ENCODE measurements around the gene FBXO5. TPM values are rescaled to one million over a fixed set of nuclear protein-coding genes. Genes with fewer than 3 reads are reported as not detected.

The FBXO5 gene
- total RNA-seq, 3 donors from 2014 or later, result 3.1 to 7.6 (median 5.5) TPM

DNA sequence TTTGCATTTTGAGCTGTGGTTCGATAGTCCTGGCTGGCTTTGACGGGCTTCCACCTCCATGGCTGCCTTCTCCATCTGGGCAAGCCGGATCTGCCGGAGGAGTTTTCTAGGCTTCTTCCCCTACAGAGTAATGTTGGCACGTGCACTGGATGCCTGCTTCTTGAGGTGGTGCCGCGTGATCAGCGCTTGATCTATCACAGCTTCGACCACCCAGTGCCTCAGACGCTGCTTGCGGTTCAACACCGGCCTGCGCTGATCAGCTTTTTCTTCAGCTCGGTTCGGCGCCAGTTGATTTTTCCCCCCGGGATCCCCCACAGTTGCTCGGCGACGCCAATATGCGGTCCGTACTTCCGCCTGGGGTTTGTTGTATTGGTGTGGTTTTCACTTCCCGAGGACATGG lies 23.5 kb downstream of the FBXO5 start:
- ATAC-seq, result no peak
- Histone ChIP-seq H3K36me3 (ENCODE audit: low read depth) (no peaks in the 10 kb centered on the region), H3K9me3 (no peaks in the 10 kb centered on the region), H3K4me3 (no peak overlapping the region), H3K4me1 (ENCODE audit: low read depth) (no peaks in the 10 kb centered on the region)
- no peak for DNase-seq
- intact Hi-C loops (cut with DNase I, micrococcal nuclease), result no loop called here
- TF ChIP-seq, protein P1, sequence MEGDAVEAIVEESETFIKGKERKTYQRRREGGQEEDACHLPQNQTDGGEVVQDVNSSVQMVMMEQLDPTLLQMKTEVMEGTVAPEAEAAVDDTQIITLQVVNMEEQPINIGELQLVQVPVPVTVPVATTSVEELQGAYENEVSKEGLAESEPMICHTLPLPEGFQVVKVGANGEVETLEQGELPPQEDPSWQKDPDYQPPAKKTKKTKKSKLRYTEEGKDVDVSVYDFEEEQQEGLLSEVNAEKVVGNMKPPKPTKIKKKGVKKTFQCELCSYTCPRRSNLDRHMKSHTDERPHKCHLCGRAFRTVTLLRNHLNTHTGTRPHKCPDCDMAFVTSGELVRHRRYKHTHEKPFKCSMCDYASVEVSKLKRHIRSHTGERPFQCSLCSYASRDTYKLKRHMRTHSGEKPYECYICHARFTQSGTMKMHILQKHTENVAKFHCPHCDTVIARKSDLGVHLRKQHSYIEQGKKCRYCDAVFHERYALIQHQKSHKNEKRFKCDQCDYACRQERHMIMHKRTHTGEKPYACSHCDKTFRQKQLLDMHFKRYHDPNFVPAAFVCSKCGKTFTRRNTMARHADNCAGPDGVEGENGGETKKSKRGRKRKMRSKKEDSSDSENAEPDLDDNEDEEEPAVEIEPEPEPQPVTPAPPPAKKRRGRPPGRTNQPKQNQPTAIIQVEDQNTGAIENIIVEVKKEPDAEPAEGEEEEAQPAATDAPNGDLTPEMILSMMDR (IDR thresholded peaks at IDR 0.05), result no peak

- no peak overlapping the region for H3K4me3 ChIP-seq
- no peaks in the 10 kb centered on the region for H3K9me3 ChIP-seq
- TF ChIP-seq, protein P1 (IDR thresholded peaks at IDR 0.05), result no peak
- ATAC-seq, result no peak
- intact Hi-C loops (cut with DNase I, micrococcal nuclease), result no loop called here
- no peaks in the 10 kb centered on the region for H3K36me3 ChIP-seq (ENCODE audit: low read depth)
- H3K4me1 ChIP-seq (ENCODE audit: low read depth), result no peaks in the 10 kb centered on the region
- no peak for DNase-seq
Observed at GRCh38 chr6:152957796-152958195, 25.0 kb downstream of the FBXO5 start.

GRCh38 chr6:152954443-152954842 lies 28.4 kb downstream of the FBXO5 start:
- DNase-seq (no peak), ATAC-seq (no peak)
- H3K4me1 ChIP-seq (ENCODE audit: low read depth), result no peaks in the 10 kb centered on the region
- intact Hi-C loops (cut with DNase I, micrococcal nuclease), result no loop called here
- no peak overlapping the region for H3K4me3 ChIP-seq
- H3K36me3 ChIP-seq (ENCODE audit: low read depth), result no peaks in the 10 kb centered on the region
- TF ChIP-seq, protein P1 (IDR thresholded peaks at IDR 0.05), result no peak
- H3K9me3 ChIP-seq, result no peaks in the 10 kb centered on the region

- intact Hi-C loops (cut with DNase I, micrococcal nuclease), result no loop called here
- ATAC-seq, result no peak
- no peaks in the 10 kb centered on the region for H3K9me3 ChIP-seq
- no peak overlapping the region for H3K4me3 ChIP-seq
- TF ChIP-seq, protein P1 (IDR thresholded peaks at IDR 0.05), result no peak
- no peaks in the 10 kb centered on the region for H3K4me1 ChIP-seq (ENCODE audit: low read depth)
- DNase-seq, result peak in 1 of 3 donors; percentile 10
- H3K36me3 ChIP-seq (ENCODE audit: low read depth), result no peaks in the 10 kb centered on the region
Observed at GRCh38 chr6:152952866-152953509, 29.9 kb downstream of the FBXO5 start.

DNA sequence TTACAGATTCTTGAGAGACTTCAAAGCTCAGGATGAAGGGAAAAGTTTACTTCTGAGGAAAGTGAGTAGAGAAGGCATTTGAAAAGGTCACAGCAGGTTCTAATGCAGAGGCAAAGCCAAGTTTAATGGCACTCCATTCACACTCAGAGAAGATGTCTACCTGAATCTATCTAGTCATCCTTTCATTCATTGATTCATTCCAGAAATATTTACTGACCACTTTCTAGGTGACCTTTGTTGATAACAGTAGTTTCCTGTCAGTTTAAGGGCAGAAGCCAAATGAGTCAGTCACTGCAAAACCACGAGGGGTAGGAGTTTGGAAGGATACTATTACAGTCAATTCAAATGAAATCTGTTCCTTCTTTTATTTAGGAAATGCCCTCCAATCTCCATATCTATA lies 30.8 kb downstream of the FBXO5 start:
- H3K4me3 ChIP-seq, result no peak overlapping the region
- TF ChIP-seq, protein P1 (IDR thresholded peaks at IDR 0.05), result no peak
- ATAC-seq, result no peak
- no peaks in the 10 kb centered on the region for H3K4me1 ChIP-seq (ENCODE audit: low read depth)
- intact Hi-C loops (cut with DNase I, micrococcal nuclease), result no loop called here
- no peaks in the 10 kb centered on the region for H3K36me3 ChIP-seq (ENCODE audit: low read depth)
- no peaks in the 10 kb centered on the region for H3K9me3 ChIP-seq
- DNase-seq, result no peak

DNA sequence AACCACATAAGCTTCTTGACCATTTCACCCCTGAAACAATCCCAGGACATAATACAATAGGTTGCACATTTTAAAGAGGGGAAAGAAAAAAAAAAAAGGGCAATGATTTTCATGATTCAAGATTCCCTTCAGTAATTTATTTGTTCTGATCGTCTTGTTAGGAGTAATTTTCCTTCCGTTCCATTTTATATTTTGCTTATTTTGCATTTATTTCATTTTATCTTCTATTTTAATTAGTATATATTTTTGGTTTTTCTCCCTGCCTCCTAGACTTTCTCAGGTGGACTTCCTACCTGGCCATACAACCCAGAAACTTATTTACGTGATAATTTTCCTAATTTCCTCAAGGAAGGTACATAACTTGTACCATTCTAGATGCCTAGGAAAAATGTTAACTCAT lies 32.6 kb downstream of the FBXO5 start:
- TF ChIP-seq, protein P1 (IDR thresholded peaks at IDR 0.05), result no peak
- Histone ChIP-seq H3K4me3 (no peak overlapping the region), H3K36me3 (ENCODE audit: low read depth) (no peaks in the 10 kb centered on the region), H3K9me3 (no peaks in the 10 kb centered on the region), H3K4me1 (ENCODE audit: low read depth) (no peaks in the 10 kb centered on the region)
- intact Hi-C loops (cut with DNase I, micrococcal nuclease), result no loop called here
- ATAC-seq (no peak), DNase-seq (no peak)
